ENCODE data around the gene UBE2G2.

GRCh38 chr21:44817506-44817880, 15.9 kb upstream of the UBE2G2 start:
- TF ChIP-seq, protein P1, sequence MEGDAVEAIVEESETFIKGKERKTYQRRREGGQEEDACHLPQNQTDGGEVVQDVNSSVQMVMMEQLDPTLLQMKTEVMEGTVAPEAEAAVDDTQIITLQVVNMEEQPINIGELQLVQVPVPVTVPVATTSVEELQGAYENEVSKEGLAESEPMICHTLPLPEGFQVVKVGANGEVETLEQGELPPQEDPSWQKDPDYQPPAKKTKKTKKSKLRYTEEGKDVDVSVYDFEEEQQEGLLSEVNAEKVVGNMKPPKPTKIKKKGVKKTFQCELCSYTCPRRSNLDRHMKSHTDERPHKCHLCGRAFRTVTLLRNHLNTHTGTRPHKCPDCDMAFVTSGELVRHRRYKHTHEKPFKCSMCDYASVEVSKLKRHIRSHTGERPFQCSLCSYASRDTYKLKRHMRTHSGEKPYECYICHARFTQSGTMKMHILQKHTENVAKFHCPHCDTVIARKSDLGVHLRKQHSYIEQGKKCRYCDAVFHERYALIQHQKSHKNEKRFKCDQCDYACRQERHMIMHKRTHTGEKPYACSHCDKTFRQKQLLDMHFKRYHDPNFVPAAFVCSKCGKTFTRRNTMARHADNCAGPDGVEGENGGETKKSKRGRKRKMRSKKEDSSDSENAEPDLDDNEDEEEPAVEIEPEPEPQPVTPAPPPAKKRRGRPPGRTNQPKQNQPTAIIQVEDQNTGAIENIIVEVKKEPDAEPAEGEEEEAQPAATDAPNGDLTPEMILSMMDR (IDR thresholded peaks at IDR 0.05; ENCODE audit: extremely low read depth in 1 of 2, insufficient read depth in 1 of 2, low read depth in 1 of 2, low read length in 2 of 2), result peak in 1 of 2 donors; percentile 2
- TF ChIP-seq MAX (IDR thresholded peaks at IDR 0.05; ENCODE audit: insufficient read depth, insufficient read length) (no peak), POLR2A (IDR thresholded peaks at IDR 0.05; ENCODE audit: low read depth, low read length) (no peak), GATA2 (IDR thresholded peaks at IDR 0.05; ENCODE audit: insufficient read depth, insufficient read length, low read depth, low read length) (no peak)
